Transverse colon (tissue), 4 donors: Measurements from ENCODE around the gene RAMP3.

Experiments used
- POLR2AphosphoS5 ChIP-seq, 3 donors: sonication (generic); formaldehyde crosslinking; IDR thresholded peaks; one replicate each; pipeline ENCODE4 v1.6.1; 2016; ENCODE audit warnings: antibody characterized with exemption in 3 of 3
- TF ChIP-seq, protein P1 (sequence below), 5 experiments: fragments of 200-600 bp in 3 of 5; fragments of 450-650 bp in 2 of 5; sonication (generic) in 3 of 5; IDR thresholded peaks; 1 replicate in 2 of 5; 2 replicates in 3 of 5; pipeline ENCODE4 v1.5.1; 2016 to 2017; ENCODE audit warnings: antibody characterized with exemption in 5 of 5, inconsistent platforms in 3 of 5, mild to moderate bottlenecking in 2 of 5, moderate library complexity in 1 of 5

- no peak for TF ChIP-seq POLR2AphosphoS5 (IDR thresholded peaks at IDR 0.05)
- TF ChIP-seq, protein P1, sequence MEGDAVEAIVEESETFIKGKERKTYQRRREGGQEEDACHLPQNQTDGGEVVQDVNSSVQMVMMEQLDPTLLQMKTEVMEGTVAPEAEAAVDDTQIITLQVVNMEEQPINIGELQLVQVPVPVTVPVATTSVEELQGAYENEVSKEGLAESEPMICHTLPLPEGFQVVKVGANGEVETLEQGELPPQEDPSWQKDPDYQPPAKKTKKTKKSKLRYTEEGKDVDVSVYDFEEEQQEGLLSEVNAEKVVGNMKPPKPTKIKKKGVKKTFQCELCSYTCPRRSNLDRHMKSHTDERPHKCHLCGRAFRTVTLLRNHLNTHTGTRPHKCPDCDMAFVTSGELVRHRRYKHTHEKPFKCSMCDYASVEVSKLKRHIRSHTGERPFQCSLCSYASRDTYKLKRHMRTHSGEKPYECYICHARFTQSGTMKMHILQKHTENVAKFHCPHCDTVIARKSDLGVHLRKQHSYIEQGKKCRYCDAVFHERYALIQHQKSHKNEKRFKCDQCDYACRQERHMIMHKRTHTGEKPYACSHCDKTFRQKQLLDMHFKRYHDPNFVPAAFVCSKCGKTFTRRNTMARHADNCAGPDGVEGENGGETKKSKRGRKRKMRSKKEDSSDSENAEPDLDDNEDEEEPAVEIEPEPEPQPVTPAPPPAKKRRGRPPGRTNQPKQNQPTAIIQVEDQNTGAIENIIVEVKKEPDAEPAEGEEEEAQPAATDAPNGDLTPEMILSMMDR (IDR thresholded peaks at IDR 0.05), result no peak
Measured at GRCh38 chr7:45132708-45133320, 24.8 kb upstream of the RAMP3 start.
